Glutamatergic neuron (in vitro differentiated cells): ENCODE results near the gene EFCAB14. TPM values are rescaled to one million over a fixed set of nuclear protein-coding genes. Genes with fewer than 3 reads are reported as not detected.
"Not testable (repeated sequence)": the region's sequence is repeated elsewhere in the genome, so short reads cannot be mapped to it uniquely, and the experiment has no call there.

Source experiments
- DNase-seq: peaks from one replicate; pipeline ENCODE4 v3.0.0; 2022
- H3K27ac Mint-ChIP-seq: one replicate; pipeline ENCODE4 v1.8.0; 2020; ENCODE audit warnings: mild to moderate bottlenecking, mixed read lengths, inconsistent platforms; ENCODE audit not compliant: unreplicated experiment
- H3K27me3 Mint-ChIP-seq: one replicate; pipeline ENCODE4 v1.8.0; 2020; ENCODE audit warnings: mild to moderate bottlenecking, moderate library complexity, mixed read lengths, inconsistent platforms; ENCODE audit not compliant: unreplicated experiment
- H3K36me3 Mint-ChIP-seq: one replicate; pipeline ENCODE4 v1.8.0; 2020; ENCODE audit warnings: mild to moderate bottlenecking, mixed read lengths, inconsistent platforms; ENCODE audit not compliant: unreplicated experiment
- H3K4me1 Mint-ChIP-seq: one replicate; pipeline ENCODE4 v1.8.0; 2020; ENCODE audit warnings: mild to moderate bottlenecking, low read depth, mixed read lengths, inconsistent platforms; ENCODE audit not compliant: unreplicated experiment
- H3K4me3 Mint-ChIP-seq: one replicate; pipeline ENCODE4 v1.8.0; 2020; ENCODE audit warnings: mild to moderate bottlenecking, mixed read lengths, inconsistent platforms; ENCODE audit not compliant: unreplicated experiment
- H3K9me3 Mint-ChIP-seq: one replicate; pipeline ENCODE4 v1.8.0; 2020; ENCODE audit warnings: mild to moderate bottlenecking, moderate library complexity, mixed read lengths, inconsistent platforms; ENCODE audit not compliant: unreplicated experiment
- total RNA-seq: library from RNA; stranded (reverse); fragmentation: NEBNext Ultra II Directional; extraction: Animal tissue kit (Norgen Biotek cat#: 25700); gene quantifications from one replicate; pipeline ENCODE4 v1.2.1, GENCODE V29; 2021; ENCODE audit not compliant: unreplicated experiment
- TF ChIP-seq, protein P1 (sequence below): fragments of 200-600 bp; sonication (generic); IDR thresholded peaks from one replicate; pipeline ENCODE4 v1.5.0; 2021; ENCODE audit not compliant: partially characterized antibody, unreplicated experiment

The EFCAB14 gene
- total RNA-seq, 1 donor from 2014 or later = 18.8 TPM

DNA sequence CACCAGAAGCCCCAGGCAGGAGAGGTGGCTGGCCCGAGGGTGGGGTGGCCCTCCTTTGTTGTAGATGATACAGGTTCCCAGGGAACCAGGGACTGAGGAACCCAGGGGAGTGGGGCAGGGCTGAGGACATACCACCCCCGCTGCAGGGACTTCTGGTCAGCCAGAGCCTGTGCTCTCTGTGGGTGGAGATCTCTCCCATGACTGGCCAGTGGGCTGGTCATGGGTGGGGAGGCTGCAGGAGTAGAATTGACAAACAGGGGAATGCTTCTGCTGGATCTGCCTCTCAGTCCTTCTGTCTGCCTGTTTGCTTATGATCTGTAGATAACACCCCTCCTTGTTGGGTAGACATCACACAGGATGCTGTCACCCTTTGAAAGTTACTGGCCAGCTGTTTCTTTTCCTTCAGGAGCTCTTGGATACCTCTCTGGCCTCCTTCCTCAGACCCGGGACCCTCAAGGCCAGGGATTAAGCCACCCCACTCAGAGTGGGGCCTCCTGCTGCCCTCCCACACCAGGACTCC, 2.8 kb upstream of the EFCAB14 start:
- no peaks in the 10 kb centered on the region for H3K27me3 Mint-ChIP-seq
- TF ChIP-seq, protein P1, sequence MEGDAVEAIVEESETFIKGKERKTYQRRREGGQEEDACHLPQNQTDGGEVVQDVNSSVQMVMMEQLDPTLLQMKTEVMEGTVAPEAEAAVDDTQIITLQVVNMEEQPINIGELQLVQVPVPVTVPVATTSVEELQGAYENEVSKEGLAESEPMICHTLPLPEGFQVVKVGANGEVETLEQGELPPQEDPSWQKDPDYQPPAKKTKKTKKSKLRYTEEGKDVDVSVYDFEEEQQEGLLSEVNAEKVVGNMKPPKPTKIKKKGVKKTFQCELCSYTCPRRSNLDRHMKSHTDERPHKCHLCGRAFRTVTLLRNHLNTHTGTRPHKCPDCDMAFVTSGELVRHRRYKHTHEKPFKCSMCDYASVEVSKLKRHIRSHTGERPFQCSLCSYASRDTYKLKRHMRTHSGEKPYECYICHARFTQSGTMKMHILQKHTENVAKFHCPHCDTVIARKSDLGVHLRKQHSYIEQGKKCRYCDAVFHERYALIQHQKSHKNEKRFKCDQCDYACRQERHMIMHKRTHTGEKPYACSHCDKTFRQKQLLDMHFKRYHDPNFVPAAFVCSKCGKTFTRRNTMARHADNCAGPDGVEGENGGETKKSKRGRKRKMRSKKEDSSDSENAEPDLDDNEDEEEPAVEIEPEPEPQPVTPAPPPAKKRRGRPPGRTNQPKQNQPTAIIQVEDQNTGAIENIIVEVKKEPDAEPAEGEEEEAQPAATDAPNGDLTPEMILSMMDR = no peak
- no peak overlapping the region for H3K27ac Mint-ChIP-seq
- no peak overlapping the region for H3K4me3 Mint-ChIP-seq
- peaks cover 16% of the 10 kb centered on the region for H3K4me1 Mint-ChIP-seq
- no peaks in the 10 kb centered on the region for H3K9me3 Mint-ChIP-seq
- DNase-seq = no peak
- H3K36me3 Mint-ChIP-seq = no peaks in the 10 kb centered on the region

DNA sequence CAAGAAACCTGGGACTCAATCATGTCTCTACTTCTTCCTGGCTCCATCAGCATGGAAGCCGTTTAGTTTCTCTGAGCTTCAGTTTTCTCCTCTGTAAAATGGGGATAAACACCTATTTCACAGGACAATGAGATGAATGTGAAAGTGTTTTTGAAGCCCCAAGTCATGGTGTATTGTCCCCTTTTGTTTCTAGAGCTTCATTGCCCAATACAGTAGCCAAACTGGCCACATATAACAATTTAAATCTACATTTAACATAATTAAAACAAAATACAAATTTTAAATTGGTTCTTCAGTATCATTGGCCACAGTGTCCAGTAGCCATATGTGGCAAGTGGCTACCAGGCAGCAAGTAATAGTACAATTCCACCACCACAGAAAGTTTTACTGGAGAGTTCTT, 2.3 kb upstream of the EFCAB14 start:
- DNase-seq = no peak
- Mint-ChIP-seq H3K4me3 (no peak overlapping the region), H3K27me3 (no peaks in the 10 kb centered on the region), H3K36me3 (no peaks in the 10 kb centered on the region), H3K9me3 (no peaks in the 10 kb centered on the region), H3K27ac (no peak overlapping the region), H3K4me1 (peaks cover 16% of the 10 kb centered on the region)
- TF ChIP-seq, protein P1 = no peak

DNA sequence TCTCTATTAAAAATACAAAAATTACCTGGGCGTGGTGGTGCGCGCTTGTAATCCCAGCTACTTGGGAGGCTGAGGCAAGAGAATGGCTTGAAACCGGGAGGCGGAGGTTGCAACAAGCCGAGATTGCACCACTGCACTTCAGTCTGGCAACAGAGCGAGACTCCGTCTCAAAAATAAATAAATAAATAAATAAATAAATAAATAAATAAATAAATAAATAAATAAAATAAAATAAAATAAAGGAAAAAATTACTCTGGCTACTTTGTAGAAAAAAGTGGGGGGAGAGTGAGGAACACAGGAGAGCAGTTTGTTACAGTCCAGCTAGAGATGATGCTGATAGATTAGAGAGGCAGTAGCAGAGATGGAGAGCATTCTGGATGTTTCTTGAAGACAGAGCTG, 1.4 kb upstream of the EFCAB14 start:
- H3K27ac Mint-ChIP-seq, H3K4me3 Mint-ChIP-seq, H3K36me3 Mint-ChIP-seq, DNase-seq, H3K27me3 Mint-ChIP-seq, H3K9me3 Mint-ChIP-seq: not testable (repeated sequence)
- peaks cover 15% of the 10 kb centered on the region for H3K4me1 Mint-ChIP-seq

DNA sequence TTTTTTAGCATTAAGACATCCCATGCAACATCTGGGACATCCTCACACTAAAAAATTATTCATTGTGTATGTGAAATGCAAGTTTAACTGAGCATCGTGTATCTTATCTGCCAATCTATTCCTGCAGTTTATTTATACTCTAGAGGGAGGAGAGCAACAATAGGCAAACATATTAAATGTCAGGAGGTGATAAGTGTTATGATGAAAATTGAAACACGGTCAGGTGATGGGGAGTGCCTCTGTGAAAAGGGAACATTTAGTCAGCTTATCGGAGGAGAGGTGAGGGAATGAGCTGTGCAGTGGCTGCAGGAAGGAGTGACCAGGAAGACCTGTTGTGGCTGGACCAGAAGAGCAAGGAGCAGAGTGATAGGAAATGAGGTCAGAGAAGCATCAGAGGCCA, 775 bp upstream of the EFCAB14 start:
- no peak for DNase-seq
- TF ChIP-seq, protein P1 = no peak
- H3K4me1 Mint-ChIP-seq = peaks cover 14% of the 10 kb centered on the region
- no peaks in the 10 kb centered on the region for H3K36me3 Mint-ChIP-seq
- peak overlapping the region; percentile 79 for H3K4me3 Mint-ChIP-seq
- H3K27ac Mint-ChIP-seq = no peak overlapping the region
- H3K9me3 Mint-ChIP-seq = no peaks in the 10 kb centered on the region
- H3K27me3 Mint-ChIP-seq = no peaks in the 10 kb centered on the region

DNA sequence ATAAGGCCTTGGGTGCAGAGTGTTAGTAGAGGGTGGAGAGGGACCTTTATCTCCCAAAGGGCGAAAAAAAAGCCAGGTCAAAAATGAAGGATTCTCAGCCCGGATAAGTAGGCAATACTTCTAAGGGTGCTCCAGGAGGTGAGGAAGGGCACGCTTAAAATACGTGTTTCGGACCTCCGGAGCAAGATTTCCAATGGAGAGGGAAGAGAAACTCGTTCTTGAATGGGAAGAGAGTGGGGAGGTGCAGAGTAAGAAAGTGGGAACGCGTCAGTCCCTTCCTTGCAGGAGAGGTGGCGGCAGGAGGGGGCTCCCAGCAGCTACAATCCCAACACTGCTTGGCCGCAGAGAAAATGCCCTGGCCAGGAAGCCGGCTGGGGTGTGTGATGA, 581 bp downstream of the EFCAB14 start:
- Mint-ChIP-seq H3K27ac (peak overlapping the region; percentile 69), H3K27me3 (no peaks in the 10 kb centered on the region), H3K9me3 (no peaks in the 10 kb centered on the region), H3K4me3 (peak overlapping the region; percentile 98), H3K4me1 (peaks cover 14% of the 10 kb centered on the region), H3K36me3 (no peaks in the 10 kb centered on the region)
- TF ChIP-seq, protein P1 = no peak
- DNase-seq = no peak

DNA sequence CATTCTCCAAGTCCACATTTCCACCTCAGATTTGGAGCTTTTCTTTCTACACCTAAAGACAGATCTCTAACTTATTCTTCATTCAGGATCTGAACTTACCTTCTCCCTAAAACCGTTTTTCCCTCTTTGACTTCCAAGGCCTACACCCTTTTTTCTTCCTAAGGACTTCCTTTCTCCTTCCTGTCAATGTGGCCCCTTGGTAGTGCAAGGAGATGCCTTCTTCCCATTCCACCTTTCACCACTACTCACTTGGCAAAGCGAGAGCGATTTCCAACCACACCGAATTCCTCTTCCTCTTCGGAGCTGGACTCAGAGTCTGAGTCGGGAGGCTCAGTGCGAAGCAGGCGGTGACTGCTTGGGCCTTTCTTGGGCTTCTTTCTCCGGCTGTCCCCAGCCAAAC, 1.3 kb downstream of the EFCAB14 start:
- H3K4me3 Mint-ChIP-seq = peak overlapping the region; percentile 98
- no peaks in the 10 kb centered on the region for H3K27me3 Mint-ChIP-seq
- H3K4me1 Mint-ChIP-seq = peaks cover 14% of the 10 kb centered on the region
- TF ChIP-seq, protein P1 = no peak
- no peaks in the 10 kb centered on the region for H3K36me3 Mint-ChIP-seq
- no peaks in the 10 kb centered on the region for H3K9me3 Mint-ChIP-seq
- DNase-seq = no peak
- H3K27ac Mint-ChIP-seq = no peak overlapping the region
